ENCODE measurements around the gene MAP3K12. TPM values are rescaled to one million over a fixed set of nuclear protein-coding genes. Genes with fewer than 3 reads are reported as not detected.
A peak's percentile ranks its signal among the peaks of the same experiment; 100 is the strongest.

Gene MAP3K12
- total RNA-seq, 1 donor from 2014 or later: 4.8 TPM

- no peaks in the 10 kb centered on the region for H3K27me3 ChIP-seq (ENCODE audit: low read depth)
- peaks cover 47% of the 10 kb centered on the region for H3K4me1 ChIP-seq
- H3K27ac ChIP-seq (replicated peaks): peak overlapping the region; percentile 83
- H3K9me3 ChIP-seq (replicated peaks): no peaks in the 10 kb centered on the region
- peak overlapping the region; percentile 75 for H3K4me3 ChIP-seq
- no peak for TF ChIP-seq CTCF (IDR thresholded peaks at IDR 0.05; ENCODE audit: borderline replicate concordance)
- H3K36me3 ChIP-seq: no peaks in the 10 kb centered on the region
- intact Hi-C loops (cut with micrococcal nuclease): no loop called here
- DNase-seq: no peak
These were observed 5.5 kb downstream of the MAP3K12 start for GRCh38 chr12:53493610-53494391.

- DNase-seq: peak; percentile 92
- Histone ChIP-seq H3K4me1 (peaks cover 43% of the 10 kb centered on the region), H3K4me3 (peak overlapping the region; percentile 75), H3K27ac (replicated peaks) (peak overlapping the region; percentile 83), H3K9me3 (replicated peaks) (no peaks in the 10 kb centered on the region), H3K27me3 (ENCODE audit: low read depth) (no peaks in the 10 kb centered on the region), H3K36me3 (no peaks in the 10 kb centered on the region)
- no peak for TF ChIP-seq CTCF (IDR thresholded peaks at IDR 0.05; ENCODE audit: borderline replicate concordance)
- intact Hi-C loops (cut with micrococcal nuclease): no loop called here
These were observed 6.2 kb downstream of the MAP3K12 start for GRCh38 chr12:53492830-53493609.

- H3K27ac ChIP-seq (replicated peaks): peak overlapping the region; percentile 83
- no peak for TF ChIP-seq CTCF (IDR thresholded peaks at IDR 0.05; ENCODE audit: borderline replicate concordance)
- H3K27me3 ChIP-seq (ENCODE audit: low read depth): no peaks in the 10 kb centered on the region
These were observed 7.1 kb downstream of the MAP3K12 start for GRCh38 chr12:53492188-53492587.

GRCh38 chr12:53489242-53489864 lies 9.9 kb downstream of the MAP3K12 start:
- peaks cover 24% of the 10 kb centered on the region for H3K36me3 ChIP-seq
- TF ChIP-seq CTCF (IDR thresholded peaks at IDR 0.05; ENCODE audit: borderline replicate concordance): no peak
- no peak for DNase-seq
- intact Hi-C loops (cut with micrococcal nuclease): no loop called here
- H3K27me3 ChIP-seq (ENCODE audit: low read depth): no peaks in the 10 kb centered on the region
- H3K27ac ChIP-seq (replicated peaks): no peak overlapping the region
- peaks cover 26% of the 10 kb centered on the region for H3K4me1 ChIP-seq
- no peaks in the 10 kb centered on the region for H3K9me3 ChIP-seq (replicated peaks)
- no peak overlapping the region for H3K4me3 ChIP-seq

More at GRCh38 chr12:53492188-53492587, 7.1 kb downstream of the MAP3K12 start:
- intact Hi-C loops (cut with micrococcal nuclease): no loop called here
- peaks cover under 1% of the 10 kb centered on the region for H3K36me3 ChIP-seq
- peak overlapping the region; percentile 75 for H3K4me3 ChIP-seq
- DNase-seq: no peak
- peaks cover 43% of the 10 kb centered on the region for H3K4me1 ChIP-seq
- H3K9me3 ChIP-seq (replicated peaks): no peaks in the 10 kb centered on the region

GRCh38 chr12:53486736-53487487 lies 12.3 kb downstream of the MAP3K12 start:
- Histone ChIP-seq H3K4me3 (no peak overlapping the region), H3K9me3 (replicated peaks) (no peaks in the 10 kb centered on the region), H3K36me3 (peaks cover 45% of the 10 kb centered on the region), H3K4me1 (peaks cover 20% of the 10 kb centered on the region), H3K27ac (replicated peaks) (no peak overlapping the region), H3K27me3 (ENCODE audit: low read depth) (no peaks in the 10 kb centered on the region)
- intact Hi-C loops (cut with micrococcal nuclease): no loop called here
- no peak for DNase-seq
- no peak for TF ChIP-seq CTCF (IDR thresholded peaks at IDR 0.05; ENCODE audit: borderline replicate concordance)
